Measurements from ENCODE around the gene PTCH1.

PTCH1 gene

DNA sequence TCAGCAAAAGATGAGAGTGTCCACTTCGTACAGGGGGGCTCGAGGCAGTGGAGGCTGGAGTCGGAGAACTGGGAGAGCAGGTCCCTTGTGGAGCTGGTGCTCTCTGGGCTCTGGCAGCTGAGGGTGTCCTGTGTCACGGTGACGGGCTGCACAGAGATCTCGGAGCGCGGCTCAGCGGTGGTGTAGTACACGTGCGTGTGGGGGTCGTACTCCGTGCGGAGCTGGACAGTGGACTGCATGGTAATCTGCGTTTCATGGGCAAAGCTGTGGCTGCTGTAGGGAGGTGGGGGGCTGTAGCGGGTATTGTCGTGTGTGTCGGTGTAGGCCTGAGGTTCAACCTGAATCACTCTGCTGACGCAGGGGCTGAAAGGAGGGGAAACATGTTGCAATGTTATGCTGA lies 48.0 kb downstream of the PTCH1 start:
- no peak for DNase-seq (ENCODE audit: low read depth in 1 of 2, low spot score in 1 of 2)

DNA sequence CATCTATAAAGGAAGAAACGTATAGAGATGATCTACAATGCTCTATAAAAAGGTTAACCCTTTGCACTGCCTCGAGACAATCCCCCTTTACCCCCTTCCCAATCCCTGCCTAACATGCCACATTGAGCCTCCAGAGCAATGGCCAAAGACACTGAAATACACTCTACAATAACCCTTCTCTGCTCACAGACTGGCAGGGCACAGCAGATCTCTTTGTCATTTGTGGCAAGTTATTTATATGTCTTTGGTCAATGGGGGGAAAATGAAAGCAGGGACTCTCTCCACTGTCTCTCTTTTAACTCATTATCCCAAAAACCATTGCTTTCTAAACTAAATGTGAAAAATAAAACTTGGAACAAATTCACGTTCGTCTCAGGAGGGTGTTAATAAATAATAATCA lies 51.7 kb downstream of the PTCH1 start:
- no peak for DNase-seq (ENCODE audit: low read depth in 1 of 2, low spot score in 1 of 2)

DNA sequence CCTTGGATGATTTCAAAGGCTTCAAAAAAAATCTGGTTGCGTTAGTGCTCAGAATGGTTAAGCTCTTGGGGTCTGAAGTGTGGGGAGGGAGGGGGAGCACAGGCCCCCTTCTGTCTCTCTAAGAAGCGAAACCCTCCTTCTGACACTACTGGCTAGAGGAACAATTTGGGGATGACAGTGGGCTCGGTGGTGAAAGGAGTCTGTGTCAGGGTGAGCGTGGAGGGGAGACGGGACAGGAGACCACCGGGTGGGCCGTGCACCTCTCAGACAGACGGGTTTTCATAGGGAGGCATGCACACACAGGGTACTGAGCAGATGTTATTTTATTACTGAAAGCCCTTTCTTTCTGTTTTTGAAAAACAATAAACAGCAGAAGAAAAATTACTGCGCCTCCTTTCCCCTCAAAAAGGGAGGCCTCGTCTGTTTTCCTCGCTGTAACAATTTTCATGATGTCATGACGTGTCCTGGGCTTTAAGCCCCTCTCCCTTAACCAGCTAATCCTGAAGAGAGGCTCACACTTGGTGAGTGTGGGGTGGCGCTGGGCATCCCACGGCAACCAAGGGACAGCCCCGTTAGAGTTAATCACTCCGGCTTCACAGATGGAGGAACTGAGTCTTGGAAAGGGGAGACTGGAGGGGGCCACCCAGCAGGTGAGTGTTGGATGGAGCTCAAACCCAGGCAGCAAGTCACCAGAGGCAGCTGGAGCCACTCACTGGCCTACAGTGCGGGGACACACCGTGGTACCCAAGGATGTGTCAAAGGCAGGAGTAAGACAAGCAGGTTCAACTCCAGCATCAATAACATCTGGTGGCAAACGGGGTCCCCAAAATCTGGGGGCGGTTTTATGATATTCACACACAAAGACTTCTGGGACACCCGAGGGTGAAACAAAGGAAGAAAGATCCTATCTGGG lies 53.4 kb downstream of the PTCH1 start:
- DNase-seq (ENCODE audit: low read depth in 1 of 2, low spot score in 1 of 2) = no peak

DNA sequence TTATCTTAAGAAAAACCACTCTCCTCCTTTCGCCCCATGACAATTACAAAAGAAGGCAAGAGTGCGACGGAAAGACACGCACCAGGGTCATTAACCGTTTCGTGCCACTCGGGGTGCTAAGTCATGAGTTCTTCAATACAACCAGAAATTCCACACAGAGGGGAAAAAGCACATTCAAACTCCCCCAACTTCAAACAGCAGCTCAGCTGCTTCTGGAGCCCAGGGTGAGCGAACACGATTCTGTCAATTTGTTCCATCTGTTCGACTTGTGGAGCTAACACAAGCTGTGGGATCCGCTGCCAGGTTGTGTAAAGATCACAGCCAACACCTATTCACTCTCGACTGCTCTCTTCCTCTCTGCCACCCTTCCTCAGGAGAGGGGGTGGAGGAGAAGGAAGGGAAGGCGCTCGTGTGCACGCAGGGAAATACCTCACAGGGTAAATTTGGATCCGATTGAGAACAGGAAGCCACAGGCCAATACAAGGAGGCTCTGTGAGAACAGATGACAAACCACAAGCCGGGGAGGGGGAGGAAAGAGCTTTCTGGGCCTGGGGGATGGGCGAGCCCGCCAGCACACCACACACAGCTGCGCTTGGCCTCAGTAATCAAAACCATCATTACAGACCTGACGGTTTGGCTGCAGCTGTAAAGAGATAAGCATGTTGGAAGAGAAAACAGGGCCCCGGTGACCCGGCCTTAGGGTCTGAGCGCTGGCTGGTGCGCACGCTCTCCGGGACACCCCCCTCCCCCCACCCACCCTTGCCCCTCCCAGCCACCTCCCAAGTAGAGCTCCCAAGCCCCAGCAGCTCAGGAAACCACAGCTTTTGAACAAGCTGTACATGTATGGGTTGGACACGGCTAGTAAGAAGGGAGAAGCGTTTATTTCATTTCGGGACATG lies 54.3 kb downstream of the PTCH1 start:
- DNase-seq (ENCODE audit: low read depth in 1 of 2, low spot score in 1 of 2) = peak; percentile 48 to 54

DNA sequence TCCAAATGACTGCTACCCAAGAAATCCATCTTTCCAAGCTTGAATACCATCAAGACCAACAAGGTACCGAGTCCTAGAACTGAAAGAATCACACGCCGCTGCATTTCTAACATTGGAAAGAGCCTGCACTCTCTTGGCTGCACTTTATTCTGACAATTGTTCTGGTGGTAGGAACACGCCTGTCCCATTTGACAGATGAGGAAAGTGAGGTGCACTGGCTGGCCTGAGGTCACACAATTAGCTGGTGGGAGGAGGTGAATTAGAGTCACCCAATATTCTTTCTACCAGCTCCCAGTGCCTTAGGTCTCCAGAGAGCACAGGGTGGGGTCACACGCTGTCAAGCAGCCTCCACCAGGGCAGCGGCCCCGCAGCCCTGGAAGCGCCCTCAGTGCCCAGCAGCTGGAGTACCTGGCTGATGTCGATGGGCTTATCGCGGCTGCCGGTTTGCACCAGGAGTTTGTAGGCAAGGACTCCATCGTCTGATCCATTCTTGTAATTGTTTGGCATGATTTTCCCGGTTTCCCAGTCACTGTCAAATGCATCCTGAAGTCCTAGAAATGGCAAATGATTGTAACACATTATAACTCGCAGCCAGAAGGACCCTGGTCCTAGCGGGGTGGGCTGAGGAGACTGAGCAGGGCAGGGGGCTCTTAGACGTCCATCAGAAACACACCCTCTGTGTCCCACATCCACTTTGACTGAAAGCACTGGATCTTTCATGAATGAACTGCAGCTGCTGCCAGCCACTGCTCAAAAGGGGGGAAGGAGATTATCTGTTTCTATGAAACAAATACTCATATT lies 55.1 kb downstream of the PTCH1 start:
- no peak for DNase-seq (ENCODE audit: low read depth in 1 of 2, low spot score in 1 of 2)

DNA sequence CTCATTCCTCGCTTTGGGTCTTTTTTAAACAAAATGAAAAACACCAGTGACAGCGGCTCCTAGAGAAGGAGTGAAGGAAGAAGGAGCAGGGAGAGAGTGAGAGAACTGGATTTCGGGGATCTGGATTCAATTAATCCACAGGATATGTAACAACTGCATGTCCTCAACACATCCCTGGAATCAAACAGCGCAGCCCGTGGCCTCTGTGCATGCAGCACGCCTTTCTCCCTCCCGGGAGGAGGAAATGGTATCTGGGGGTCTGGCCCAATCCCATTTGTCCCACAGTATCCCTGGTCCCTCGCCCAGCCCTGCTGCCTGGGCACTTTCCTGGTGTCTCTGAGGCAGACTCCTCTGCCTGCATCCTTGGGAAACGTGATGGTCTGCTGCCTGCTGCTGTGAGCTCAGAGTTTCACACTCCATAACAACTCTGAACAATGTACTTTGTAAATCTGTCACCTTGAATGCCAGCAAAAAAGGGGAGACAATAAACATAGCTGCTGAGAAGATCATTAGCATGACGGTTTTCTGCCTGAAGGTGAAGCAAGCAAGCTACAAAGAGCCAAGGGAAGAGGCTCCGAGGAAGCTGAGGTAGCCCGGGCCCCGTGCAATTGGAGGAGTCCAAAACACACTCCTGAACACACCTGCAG lies 56.1 kb downstream of the PTCH1 start:
- DNase-seq (ENCODE audit: low read depth in 1 of 2, low spot score in 1 of 2) = no peak

DNA sequence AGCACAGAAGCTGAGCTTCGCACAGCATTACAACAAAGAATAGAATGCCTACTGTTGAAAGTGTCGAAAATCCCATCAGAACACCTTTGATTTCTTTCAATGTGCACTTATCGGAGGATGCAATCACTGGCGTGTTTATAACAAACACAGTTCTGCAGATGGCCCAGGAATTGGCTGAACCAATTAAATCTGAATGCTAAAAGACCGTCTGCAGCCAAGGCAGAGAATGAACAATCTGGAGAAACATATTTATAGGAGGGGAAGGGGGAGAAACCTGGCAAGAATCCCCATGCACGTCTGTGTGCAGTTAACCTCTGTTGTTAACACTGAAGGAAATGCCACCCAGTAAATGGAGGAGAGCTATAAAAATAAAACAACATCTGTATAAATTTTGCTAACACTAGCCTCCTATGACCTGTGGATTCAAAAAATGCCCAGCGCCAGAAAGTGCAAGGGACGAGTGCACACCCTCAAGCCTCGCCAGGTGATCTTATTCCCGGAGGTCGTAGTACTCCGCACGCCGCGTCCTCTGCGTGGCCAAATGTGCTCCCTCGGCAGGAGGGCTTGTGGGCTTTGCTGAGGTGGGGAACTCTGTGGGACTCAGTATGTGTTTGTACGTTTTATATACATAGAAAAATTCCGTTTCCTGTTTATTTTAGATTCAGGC lies 56.8 kb downstream of the PTCH1 start:
- DNase-seq (ENCODE audit: low read depth in 1 of 2, low spot score in 1 of 2) = no peak

DNA sequence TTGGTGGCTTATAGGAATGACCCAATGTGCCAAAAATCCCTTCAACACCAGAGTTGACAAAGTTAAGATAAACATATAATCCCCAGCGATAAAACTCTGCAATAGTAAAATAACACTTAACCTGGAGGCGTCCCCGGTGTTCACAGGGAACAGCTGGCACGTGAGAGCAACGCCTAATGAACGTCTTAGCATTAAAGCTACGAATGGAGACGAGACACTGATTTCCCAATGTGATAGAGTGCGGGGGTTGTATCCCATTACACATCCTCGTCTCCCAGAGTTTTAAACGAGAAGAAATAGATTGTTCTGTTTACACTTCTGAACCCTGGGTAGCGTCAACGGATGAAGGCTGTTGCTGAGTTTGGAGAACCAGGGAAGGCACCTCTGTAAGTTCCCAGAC lies 57.6 kb downstream of the PTCH1 start:
- DNase-seq (ENCODE audit: low read depth in 1 of 2, low spot score in 1 of 2) = no peak

DNA sequence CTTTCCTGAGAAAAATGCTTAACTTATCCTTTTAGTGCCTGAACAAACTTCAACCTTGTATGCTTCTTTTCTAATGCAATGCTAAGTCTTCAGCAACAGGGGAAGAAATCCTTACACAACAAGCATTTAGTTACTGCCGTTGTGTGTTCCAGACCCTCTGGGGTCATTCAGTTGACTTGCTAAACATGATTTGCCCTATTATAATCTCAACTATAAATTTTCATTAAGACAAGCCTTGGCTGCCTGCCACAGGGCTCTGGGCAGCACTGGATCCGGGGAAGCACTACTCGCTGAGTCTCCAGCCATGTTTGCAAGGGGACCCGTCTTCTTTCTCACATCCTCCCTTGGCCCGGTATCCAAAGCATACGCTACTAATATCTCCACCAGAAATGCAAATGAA lies 58.1 kb downstream of the PTCH1 start:
- DNase-seq (ENCODE audit: low read depth in 1 of 2, low spot score in 1 of 2) = no peak

DNA sequence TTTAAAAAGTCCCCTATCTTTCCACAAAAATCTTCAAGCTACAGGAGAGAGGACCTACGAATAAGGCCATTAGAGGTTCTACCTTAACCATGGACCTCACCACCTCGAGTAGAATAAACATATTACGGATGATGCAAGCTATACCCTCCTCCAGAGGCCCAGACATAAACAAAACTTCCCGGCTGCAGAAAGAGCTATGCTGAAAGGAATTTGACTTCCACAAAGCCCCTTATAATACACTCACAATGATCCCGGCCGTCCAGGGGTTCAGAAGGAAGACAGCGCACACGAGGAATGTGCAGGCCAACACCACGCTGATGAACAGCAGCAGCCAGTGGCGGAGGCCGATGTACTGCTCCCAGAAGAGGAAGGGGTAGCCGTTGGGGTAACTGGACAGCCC lies 59.0 kb downstream of the PTCH1 start:
- DNase-seq (ENCODE audit: low read depth in 1 of 2, low spot score in 1 of 2) = no peak

DNA sequence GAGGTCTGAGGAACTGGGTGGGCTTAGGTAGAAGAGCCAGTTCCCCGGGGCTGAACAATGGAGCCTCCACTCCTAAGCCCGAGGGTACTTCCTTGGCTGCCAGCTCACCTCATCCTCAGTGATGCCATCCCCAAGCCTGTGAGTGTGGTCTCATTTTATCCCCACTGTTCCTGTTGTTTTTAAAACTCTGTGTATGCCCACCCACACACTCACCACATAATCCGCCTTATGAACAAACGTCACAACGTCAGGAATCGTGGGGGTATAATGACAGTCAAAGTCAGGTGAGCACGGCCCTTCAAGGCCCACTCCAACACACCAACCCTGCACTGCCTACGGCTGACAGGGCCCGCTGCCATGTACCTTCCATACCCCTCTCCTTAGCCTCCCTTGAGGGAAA lies 61.1 kb downstream of the PTCH1 start:
- no peak for DNase-seq (ENCODE audit: low read depth in 1 of 2, low spot score in 1 of 2)

DNA sequence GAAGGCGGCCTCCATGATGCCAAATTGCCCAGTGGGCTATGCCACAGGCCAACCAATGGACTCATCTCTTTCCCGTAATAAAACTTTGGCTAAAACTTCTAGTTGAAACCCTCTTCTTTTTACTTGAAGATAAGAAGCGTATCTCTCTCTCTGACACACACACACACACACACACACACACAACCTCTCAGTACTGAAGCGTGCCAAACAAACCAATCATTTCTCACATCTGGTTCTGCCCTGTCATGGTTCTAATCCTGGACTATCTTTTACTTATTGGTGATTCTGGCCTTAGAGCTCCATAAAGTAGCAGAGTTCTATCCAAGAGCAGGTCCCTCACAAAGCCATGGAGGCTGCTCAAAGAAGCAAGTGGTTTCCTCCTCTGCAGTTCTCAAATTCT lies 64.6 kb downstream of the PTCH1 start:
- DNase-seq (ENCODE audit: low read depth in 1 of 2, low spot score in 1 of 2) = no peak

DNA sequence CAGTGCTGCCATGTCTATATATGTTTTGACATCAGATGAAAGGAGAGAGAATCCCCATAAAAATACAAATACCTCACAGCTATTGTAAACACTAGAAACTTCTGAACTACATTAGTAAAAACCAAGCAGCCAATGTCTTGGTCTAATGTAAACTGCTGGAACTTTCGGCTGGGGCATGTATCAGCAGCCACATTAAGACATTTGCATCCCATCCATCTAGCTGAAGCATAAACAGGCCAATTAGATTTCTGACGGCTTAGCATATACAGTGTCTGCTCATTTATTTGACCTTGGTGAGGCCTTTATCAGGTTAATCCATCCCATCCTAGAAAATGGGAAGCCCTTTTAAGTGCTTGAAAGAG lies 65.7 kb downstream of the PTCH1 start:
- DNase-seq (ENCODE audit: low read depth in 1 of 2, low spot score in 1 of 2) = no peak

DNA sequence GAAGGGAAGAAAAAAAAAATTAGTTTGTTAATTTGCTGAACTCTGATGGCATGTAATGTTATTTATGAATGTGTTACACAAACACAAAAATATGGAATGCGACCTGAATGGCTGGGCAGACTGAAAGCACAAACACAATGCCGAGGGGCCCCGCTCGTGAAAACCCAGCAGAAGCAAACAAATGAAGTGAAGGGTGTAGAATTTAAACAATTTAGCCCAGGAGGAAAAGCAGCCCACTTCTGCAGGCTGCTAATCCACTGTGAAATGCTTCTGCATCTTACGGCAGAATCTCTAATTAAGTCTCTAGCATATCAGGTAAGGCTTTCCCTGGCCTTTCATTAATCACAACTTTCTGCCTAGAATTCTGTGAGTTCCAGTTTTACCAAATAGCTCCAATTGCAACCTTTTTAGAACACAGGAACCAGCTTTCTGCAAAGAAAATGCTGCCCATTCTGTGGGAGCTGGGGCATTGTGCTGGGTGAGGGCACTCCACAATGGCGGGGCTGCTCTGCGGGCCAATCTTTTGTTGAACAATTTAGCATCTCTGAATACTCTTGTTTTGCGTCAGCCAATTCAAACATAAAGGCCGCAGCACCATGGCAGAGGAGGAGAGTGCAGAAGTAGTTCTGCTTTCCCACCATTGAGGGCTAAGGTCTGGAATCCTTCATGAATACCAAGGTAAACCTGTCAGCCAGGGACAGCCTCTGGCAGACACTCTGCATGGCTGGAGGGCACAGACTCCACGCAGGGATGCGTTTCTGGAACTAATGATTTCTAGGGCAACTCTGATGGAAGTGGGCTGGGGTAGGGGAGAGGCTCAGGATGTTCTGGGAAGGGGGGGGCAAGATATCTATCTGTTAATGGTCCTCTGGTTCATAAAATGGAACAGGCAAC lies 66.4 kb downstream of the PTCH1 start:
- DNase-seq (ENCODE audit: low read depth in 1 of 2, low spot score in 1 of 2) = no peak

DNA sequence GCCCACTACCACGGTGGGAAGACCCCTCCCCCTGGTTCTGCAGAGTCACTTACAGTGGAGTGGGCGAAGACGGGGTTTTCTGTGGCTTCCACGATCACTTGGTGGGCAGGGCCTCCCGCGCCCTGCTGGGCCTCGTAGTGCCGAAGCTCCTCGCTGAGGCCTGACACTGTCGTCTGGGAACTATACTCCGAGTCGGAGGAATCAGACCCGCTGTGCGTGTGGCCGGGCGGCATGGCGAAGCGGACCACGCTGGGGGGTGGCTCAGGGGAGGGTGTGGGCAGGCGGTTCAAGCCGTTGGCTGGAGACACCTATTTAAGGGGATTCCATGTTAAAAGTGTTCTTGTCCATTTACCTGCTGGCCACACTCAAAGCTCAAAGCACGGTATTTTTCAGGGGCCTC lies 67.8 kb downstream of the PTCH1 start:
- DNase-seq (ENCODE audit: low read depth in 1 of 2, low spot score in 1 of 2) = no peak

DNA sequence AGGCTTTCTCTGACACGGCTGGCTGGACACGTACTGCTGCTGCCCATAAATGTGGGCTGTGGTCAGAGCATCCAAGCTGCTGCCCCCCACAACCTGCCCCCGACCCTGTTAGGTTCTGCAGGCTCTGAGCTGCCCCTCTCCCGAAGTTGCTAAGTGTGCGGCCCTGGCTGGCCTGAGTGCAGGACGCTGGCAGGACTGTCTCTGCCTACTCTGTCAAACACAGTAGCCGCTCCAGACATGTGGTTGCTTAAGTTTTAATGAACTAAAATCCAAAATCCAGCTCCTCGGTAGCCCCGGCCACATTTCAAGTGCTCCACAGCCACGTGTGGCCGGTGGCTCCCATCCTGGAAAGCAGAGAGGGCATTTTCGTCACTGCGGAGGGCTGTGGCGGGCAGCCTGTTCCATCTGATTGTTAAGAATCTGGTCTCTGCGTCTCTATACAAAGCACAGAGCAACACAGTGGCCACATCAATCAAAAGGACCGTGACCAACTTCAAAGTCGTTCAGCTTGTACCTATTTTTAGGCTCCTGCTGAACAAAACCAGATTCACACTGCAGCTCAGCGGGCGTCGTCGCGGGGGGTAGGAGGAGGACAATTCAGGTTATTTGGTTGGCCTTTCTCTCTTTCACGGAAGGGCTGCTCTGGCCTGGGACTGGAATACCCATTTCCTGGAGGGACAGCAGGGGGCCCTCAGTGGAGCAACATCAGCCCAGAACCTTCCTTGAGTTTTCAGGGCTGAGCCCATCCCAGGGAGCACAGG lies 68.9 kb downstream of the PTCH1 start:
- DNase-seq (ENCODE audit: low read depth in 1 of 2, low spot score in 1 of 2) = no peak

DNA sequence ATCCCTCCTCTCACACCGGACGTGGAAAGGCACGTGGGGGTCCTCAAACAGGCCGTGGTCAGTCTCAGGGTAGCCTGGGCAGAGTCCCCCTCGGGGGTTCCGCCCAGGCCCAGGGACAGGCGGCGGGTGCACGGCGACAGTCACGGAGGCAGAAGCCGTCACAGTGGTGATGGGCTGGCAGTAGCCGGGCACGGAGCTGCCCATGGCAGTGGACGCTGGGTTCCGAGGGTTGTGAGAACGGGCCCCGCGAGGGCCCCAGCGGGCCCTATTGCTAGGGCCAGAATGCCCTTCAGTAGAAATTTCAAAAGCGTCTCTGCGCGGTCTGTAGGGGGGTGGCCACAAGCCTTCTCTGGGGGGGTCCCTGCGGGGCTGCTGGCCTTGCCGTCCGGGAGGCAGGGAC lies 69.8 kb downstream of the PTCH1 start:
- DNase-seq (ENCODE audit: low read depth in 1 of 2, low spot score in 1 of 2) = no peak

DNA sequence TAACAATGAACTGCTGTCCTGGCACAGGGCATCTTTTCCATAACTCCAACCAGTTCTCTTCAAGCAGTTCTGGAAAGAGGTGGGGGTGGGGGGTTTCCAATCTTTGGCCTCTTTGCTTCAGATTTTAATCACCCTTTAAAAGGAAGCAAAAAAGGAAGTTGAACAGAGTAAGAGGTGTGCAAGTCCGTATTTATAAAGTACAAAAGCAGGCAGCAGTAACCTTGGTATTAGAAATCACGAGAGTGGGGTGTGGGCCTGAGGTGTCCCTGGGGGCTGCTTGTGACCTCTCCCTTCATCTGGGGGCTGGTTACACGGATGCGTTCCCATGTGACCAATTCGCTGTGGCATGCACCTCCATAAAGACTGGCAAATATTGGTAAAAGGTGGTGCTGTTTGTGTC lies 70.5 kb downstream of the PTCH1 start:
- DNase-seq (ENCODE audit: low read depth in 1 of 2, low spot score in 1 of 2) = no peak

DNA sequence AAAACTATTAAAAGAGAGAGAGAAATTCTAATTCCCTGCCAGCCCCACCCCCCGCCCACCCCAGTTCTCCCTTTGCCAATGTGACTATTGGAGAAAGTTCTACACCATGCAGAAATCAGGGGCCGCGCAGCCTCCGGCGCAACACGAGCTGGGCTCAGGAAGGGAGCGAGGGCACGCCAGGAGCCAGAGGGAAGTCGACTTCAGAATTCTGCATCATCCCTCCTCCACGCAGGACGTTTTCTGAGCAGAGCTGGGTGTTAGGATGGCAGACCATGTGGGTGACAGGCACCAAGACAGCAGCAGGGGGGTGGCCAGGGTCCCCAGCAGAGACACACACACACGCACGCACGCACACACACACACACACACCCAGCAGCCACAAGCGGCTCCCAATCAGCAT lies 72.6 kb downstream of the PTCH1 start:
- DNase-seq (ENCODE audit: low read depth in 1 of 2, low spot score in 1 of 2) = no peak

Data from stimulated activated CD4-positive, alpha-beta T cell treated with anti-CD3 and anti-CD28 coated beads, Interleukin-15, amount 100 ng/mL, for 1 hour (primary cell).